ENCODE data around the gene WDR90. TPM values are rescaled to one million over a fixed set of nuclear protein-coding genes. Genes with fewer than 3 reads are reported as not detected.
A peak's percentile ranks its signal among the peaks of the same experiment; 100 is the strongest.
"Not testable (repeated sequence)": the region's sequence is repeated elsewhere in the genome, so short reads cannot be mapped to it uniquely, and the experiment has no call there.

Gene WDR90
- total RNA-seq, 2 donors from 2014 or later = 28.3 to 57.6 TPM

GRCh38 chr16:709566-710499 is 60.7 kb downstream of the WDR90 start:
- ATAC-seq = no peak
- intact Hi-C loops (cut with DNase I, micrococcal nuclease) = loop anchor here in 1 of 2 donors (2.0 to 10.0 kb wide), 2 partner anchors 45 to 75 kb away; no protein-coding TSS in a partner anchor
- no peak for DNase-seq

GRCh38 chr16:710500-711075 is 61.4 kb downstream of the WDR90 start:
- ATAC-seq (no peak), DNase-seq (no peak)
- intact Hi-C loops (cut with DNase I, micrococcal nuclease) = loop anchor here in 1 of 2 donors (2.0 kb wide), 1 partner anchor 74 kb away; no protein-coding TSS in a partner anchor

GRCh38 chr16:711084-711483 is 61.9 kb downstream of the WDR90 start:
- intact Hi-C loops (cut with DNase I, micrococcal nuclease) = loop anchor here in 1 of 2 donors (2.0 kb wide), 1 partner anchor 74 kb away; no protein-coding TSS in a partner anchor
- ATAC-seq (no peak), DNase-seq (no peak)

- DNase-seq = peak; percentile 61 to 82
- intact Hi-C loops (cut with DNase I, micrococcal nuclease) = loop anchor here in 1 of 2 donors (2.0 kb wide), 1 partner anchor 73 kb away; no protein-coding TSS in a partner anchor
- ATAC-seq = peak; percentile 58
Observed at GRCh38 chr16:711548-712320, 62.6 kb downstream of the WDR90 start.

DNA sequence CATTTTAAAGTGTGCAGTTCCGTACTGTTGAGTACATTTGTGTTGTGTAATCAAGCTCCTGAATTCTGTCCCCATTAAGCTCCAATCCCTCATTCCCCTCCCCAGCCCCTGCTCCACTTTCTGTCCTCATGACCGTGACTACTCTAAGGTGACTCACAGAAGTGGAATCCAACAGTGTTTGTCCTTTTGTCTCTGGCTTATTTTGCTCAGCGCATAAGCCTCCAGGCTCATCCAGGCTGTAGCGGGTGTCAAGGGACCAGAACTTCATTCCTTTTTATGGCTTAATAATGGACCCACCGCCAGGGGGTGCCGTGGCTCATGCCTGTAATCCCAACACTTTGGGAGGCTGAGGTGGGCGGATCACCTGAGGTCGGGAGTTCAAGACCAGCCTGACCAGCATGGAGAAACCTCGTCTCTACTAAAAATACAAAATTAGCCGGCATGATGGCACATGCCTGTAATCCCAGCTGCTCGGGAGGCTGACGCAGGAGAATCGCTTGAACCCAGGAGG is 63.6 kb downstream of the WDR90 start:
- peak in 1 of 2 donors; percentile 55 for DNase-seq
- intact Hi-C loops (cut with DNase I, micrococcal nuclease); ATAC-seq: not testable (repeated sequence)

DNA sequence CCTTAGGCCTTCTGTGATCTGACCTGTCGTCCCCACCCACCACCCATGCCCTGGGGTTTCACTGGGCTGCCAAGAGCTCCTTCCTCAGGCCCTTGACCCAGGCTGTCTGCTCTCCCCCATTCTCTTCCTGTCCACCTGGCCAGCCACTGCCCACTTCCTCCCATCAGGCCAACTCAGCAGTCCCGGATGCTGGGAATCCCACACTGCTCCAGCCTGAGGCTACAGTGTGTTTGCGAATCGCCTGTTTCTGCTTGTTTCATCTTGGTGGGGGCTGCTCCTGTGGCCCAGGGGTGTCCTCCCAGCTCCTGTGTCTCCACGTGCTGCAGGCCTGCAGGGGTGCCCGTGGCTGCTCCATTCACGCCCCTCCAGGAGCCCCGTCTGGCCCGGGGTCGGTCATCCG is 64.9 kb downstream of the WDR90 start:
- intact Hi-C loops (cut with DNase I, micrococcal nuclease) = no loop called here
- no peak for ATAC-seq
- DNase-seq = no peak

- ATAC-seq = peak; percentile 70
- intact Hi-C loops (cut with DNase I, micrococcal nuclease) = no loop called here
- DNase-seq = peak; percentile 85 to 97
Observed at GRCh38 chr16:714558-715476, 65.7 kb downstream of the WDR90 start, which contains the start of gene METRN. TSS of gene METRN (plus strand) at chr16:715118. CDS start at chr16:715290, 172 bp downstream.

DNA sequence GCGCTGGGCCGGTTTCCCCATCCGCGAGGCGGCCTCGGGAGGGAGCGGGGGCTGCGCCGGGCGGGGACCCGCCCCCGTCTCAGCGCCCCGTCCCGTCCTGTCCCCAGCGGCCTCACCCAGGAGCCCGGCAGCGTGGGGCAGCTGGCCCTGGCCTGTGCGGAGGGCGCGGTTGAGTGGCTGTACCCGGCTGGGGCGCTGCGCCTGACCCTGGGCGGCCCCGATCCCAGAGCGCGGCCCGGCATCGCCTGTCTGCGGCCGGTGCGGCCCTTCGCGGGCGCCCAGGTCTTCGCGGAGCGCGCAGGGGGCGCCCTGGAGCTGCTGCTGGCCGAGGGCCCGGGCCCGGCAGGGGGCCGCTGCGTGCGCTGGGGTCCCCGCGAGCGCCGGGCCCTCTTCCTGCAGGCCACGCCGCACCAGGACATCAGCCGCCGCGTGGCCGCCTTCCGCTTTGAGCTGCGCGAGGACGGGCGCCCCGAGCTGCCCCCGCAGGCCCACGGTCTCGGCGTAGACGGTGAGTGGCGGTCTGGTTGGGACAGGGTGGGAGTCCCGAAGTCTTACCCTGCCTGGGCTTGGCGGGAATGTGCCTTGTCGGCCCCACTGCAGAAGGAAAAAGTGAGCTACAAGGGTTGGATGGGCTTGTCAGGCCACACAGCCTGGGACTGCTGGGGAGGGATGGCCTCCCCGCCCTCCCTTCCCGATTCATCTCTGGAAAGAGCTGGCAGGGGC is 66.5 kb downstream of the WDR90 start:
- DNase-seq = peak in 1 of 2 donors; percentile 46
- ATAC-seq = peak; percentile 10
- intact Hi-C loops (cut with DNase I, micrococcal nuclease) = no loop called here

DNA sequence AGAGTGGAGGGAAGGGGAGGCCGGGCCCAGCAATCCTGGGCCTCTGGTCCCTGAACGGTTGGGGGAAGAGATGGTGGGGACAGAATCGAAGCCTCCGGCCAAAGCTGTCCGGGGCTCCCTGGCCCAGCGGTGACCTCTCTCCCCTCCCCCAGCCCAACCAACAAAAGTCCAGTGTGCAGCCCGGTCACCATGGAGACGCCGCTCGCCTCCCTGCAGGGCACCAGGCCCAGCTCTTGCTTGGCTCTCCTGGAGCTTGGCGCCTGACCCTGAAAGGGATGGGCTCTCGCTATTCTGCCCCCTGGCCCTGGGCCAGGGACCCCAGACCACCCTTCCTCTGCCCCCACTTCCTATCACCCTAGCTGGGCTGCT is 67.0 kb downstream of the WDR90 start:
- no peak for ATAC-seq
- no peak for DNase-seq
- intact Hi-C loops (cut with DNase I, micrococcal nuclease) = no loop called here

GRCh38 chr16:716768-717325 is 67.7 kb downstream of the WDR90 start:
- DNase-seq (no peak), ATAC-seq (no peak)
- intact Hi-C loops (cut with DNase I, micrococcal nuclease) = no loop called here

Other genes with a start within 250 kb of the WDR90 start
- gene DECR2, start 247.5 kb upstream of the WDR90 start, total RNA-seq = 10 to 100 TPM; 60.6 to 61.8 TPM
- gene RAB11FIP3, start 223.7 kb upstream of the WDR90 start, total RNA-seq = 10 to 100 TPM; 21.2 to 23.2 TPM
- 100 to 1,000 TPM in 1 of 2 donors, 10 to 100 TPM in 1; 98.8 to 102 TPM for gene CAPN15, start 121.7 kb upstream of the WDR90 start, total RNA-seq
- not detected for gene PRR35, start 89.0 kb upstream of the WDR90 start, total RNA-seq
- under 1 TPM in 1 of 2 donors, not detected in 1; 0.36 TPM for gene NHLRC4, start 82.4 kb upstream of the WDR90 start, total RNA-seq
- gene PIGQ, start 79.4 kb upstream of the WDR90 start, total RNA-seq = 10 to 100 TPM; 37.6 to 39.5 TPM
- 10 to 100 TPM; 38.2 to 43.4 TPM for gene RAB40C, start 59.3 kb upstream of the WDR90 start, total RNA-seq
- 1 to 10 TPM in 1 of 2 donors, under 1 TPM in 1; 0.64 to 3.6 TPM for gene WFIKKN1, start 18.4 kb upstream of the WDR90 start, total RNA-seq
- 10 to 100 TPM; 42.0 to 52.0 TPM for gene METTL26, start 13.1 kb upstream of the WDR90 start, total RNA-seq
- 100 to 1,000 TPM in 1 of 2 donors, 10 to 100 TPM in 1; 98.5 to 161 TPM for gene MCRIP2, start 7.5 kb upstream of the WDR90 start, total RNA-seq
- 100 to 1,000 TPM; 118 to 158 TPM for gene RHOT2, start 18.8 kb downstream of the WDR90 start, total RNA-seq
- 1 to 10 TPM; 4.4 to 5.3 TPM for gene RHBDL1, start 26.3 kb downstream of the WDR90 start, total RNA-seq
- gene STUB1, start 31.0 kb downstream of the WDR90 start, total RNA-seq = 100 to 1,000 TPM in 1 of 2 donors, 10 to 100 TPM in 1; 86.6 to 105 TPM
- 10 to 100 TPM; 41.6 to 49.2 TPM for gene JMJD8, start 35.0 kb downstream of the WDR90 start, total RNA-seq
- gene WDR24, start 41.0 kb downstream of the WDR90 start, total RNA-seq = 10 to 100 TPM in 1 of 2 donors, 1 to 10 TPM in 1; 9.5 to 10.6 TPM
- 1 to 10 TPM; 1.2 to 3.1 TPM for gene FBXL16, start 56.4 kb downstream of the WDR90 start, total RNA-seq
- 10 to 100 TPM; 21.7 to 37.8 TPM for gene METRN, start 65.8 kb downstream of the WDR90 start, total RNA-seq
- 10 to 100 TPM; 47.2 to 48.6 TPM for gene ANTKMT, start 71.8 kb downstream of the WDR90 start, total RNA-seq
- gene CCDC78, start 77.1 kb downstream of the WDR90 start, total RNA-seq = under 1 TPM; 0.75 to 0.95 TPM
- gene HAGHL, start 77.7 kb downstream of the WDR90 start, total RNA-seq = 1 to 10 TPM; 2.0 to 3.3 TPM
- 10 to 100 TPM; 36.0 to 50.2 TPM for gene CIAO3, start 91.6 kb downstream of the WDR90 start, total RNA-seq
- gene MSLN, start 111.4 kb downstream of the WDR90 start, total RNA-seq = 1 to 10 TPM; 6.4 to 7.0 TPM
- gene RPUSD1, start 139.0 kb downstream of the WDR90 start, total RNA-seq = 10 to 100 TPM; 21.3 to 24.1 TPM
- gene CHTF18, start 139.3 kb downstream of the WDR90 start, total RNA-seq = 10 to 100 TPM in 1 of 2 donors, 1 to 10 TPM in 1; 9.5 to 20.3 TPM
- under 1 TPM; 0.40 to 0.53 TPM for gene GNG13, start 151.4 kb downstream of the WDR90 start, total RNA-seq